ENCODE measurements around the gene PNPLA1.

The PNPLA1 gene

DNA sequence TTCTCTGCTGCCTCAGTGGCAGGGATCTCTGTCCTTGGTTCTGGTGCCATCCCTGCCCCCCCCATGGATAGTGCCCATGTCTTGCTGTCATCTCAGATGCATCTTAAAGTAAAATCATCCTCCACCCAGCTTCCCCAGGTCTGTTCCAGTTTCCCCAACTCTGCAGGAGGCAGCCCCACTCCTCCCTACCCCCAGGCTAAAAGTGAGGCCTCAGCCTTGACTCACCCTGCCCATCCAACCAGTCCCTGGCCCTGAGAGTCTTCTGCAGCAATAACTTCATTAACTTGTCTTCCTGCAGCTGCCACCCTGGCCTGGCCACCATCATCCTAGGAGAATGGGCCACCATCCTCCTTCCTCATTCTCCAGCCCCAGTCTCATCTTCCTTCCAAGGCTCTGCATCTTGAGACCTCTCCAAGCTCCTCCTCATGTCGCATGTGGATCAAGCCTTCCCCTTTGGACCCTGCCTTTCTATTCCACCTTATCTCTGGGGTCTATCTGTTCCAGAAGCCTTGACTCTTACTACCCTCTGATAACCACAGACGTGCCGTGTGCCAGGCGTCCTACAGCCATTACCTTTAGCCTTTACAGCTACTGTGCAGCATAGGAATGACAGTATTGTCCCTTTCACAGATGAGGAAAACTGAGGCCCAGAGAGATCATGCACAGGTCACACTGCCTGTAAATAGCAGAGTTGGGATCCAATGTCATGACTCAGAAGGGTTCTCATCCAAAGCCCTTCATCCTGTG is 2.0 kb upstream of the PNPLA1 start:
- peaks cover 5% of the 10 kb centered on the region; the same call in 1 of the 2 replicates for H3K4me1 ChIP-seq (ENCODE audit: low read length)
- H3K4me3 ChIP-seq (ENCODE audit: low read length): no peak overlapping the region
- H2AFZ ChIP-seq (ENCODE audit: low read depth, low read length): no peak overlapping the region
- peaks cover 26% of the 10 kb centered on the region for H3K27me3 ChIP-seq (ENCODE audit: low read depth, low read length)
- H4K20me1 ChIP-seq (ENCODE audit: insufficient read depth, low read length): no peaks in the 10 kb centered on the region
- H3K4me2 ChIP-seq (ENCODE audit: low read length): no peak overlapping the region
- H3K9me3 ChIP-seq (ENCODE audit: insufficient read depth, low read length): no peaks in the 10 kb centered on the region
- no peak for TF ChIP-seq EZH2phosphoT487 (IDR thresholded peaks at IDR 0.05; ENCODE audit: low read depth)
- TF ChIP-seq, protein P1, sequence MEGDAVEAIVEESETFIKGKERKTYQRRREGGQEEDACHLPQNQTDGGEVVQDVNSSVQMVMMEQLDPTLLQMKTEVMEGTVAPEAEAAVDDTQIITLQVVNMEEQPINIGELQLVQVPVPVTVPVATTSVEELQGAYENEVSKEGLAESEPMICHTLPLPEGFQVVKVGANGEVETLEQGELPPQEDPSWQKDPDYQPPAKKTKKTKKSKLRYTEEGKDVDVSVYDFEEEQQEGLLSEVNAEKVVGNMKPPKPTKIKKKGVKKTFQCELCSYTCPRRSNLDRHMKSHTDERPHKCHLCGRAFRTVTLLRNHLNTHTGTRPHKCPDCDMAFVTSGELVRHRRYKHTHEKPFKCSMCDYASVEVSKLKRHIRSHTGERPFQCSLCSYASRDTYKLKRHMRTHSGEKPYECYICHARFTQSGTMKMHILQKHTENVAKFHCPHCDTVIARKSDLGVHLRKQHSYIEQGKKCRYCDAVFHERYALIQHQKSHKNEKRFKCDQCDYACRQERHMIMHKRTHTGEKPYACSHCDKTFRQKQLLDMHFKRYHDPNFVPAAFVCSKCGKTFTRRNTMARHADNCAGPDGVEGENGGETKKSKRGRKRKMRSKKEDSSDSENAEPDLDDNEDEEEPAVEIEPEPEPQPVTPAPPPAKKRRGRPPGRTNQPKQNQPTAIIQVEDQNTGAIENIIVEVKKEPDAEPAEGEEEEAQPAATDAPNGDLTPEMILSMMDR (IDR thresholded peaks at IDR 0.05; ENCODE audit: low read depth, low read length): no peak
- H3K79me2 ChIP-seq (ENCODE audit: low read length): no peaks in the 10 kb centered on the region
- no peak overlapping the region for H3K9ac ChIP-seq (ENCODE audit: low read length)
- H3K36me3 ChIP-seq (replicated peaks; ENCODE audit: low read depth, low read length): no peaks in the 10 kb centered on the region
- no peak overlapping the region for H3K27ac ChIP-seq (ENCODE audit: low read length)

DNA sequence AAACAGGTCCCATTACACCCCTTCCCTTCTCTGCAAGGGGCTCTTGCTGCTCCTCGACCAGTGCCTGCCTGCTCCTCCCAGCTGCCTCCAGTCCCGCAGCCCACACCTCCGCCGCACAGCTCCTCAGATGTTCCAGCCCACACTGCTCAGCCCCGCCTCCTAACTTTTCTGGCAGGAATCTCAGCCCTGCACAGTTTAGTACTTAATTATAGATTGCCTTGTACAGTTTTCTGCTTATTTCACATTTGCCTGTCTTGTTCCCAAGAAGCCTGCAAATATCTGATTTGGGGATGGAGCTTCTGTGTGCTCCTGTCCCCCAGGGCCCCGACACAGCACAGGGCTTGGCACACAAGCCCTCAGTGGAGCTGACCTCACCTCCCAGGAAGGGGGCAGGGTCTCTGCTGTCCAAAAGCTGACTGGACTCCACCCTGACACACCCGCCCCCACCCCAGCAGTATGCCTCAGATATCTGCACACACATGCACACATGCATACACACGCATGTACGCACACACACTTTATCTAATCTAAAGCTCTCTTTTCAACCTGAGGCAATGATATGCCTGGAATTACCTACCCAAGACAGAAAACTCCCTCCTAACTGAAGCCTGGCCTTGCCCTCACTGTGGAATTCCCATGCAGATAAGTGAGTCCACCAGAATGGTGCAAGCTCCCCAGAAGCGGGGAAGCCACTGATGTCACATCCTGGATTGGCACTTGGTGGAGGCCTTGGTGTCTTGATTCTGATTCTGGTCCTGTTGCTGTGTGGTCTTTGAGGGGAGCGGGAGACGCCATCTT is 1.2 kb upstream of the PNPLA1 start:
- Histone ChIP-seq H4K20me1 (ENCODE audit: insufficient read depth, low read length) (no peaks in the 10 kb centered on the region), H3K9ac (ENCODE audit: low read length) (no peak overlapping the region), H3K79me2 (ENCODE audit: low read length) (no peaks in the 10 kb centered on the region), H3K9me3 (ENCODE audit: insufficient read depth, low read length) (no peaks in the 10 kb centered on the region), H3K4me2 (ENCODE audit: low read length) (no peak overlapping the region), H2AFZ (ENCODE audit: low read depth, low read length) (no peak overlapping the region), H3K27ac (ENCODE audit: low read length) (no peak overlapping the region), H3K27me3 (ENCODE audit: low read depth, low read length) (peaks cover 26% of the 10 kb centered on the region), H3K36me3 (replicated peaks; ENCODE audit: low read depth, low read length) (no peaks in the 10 kb centered on the region), H3K4me3 (ENCODE audit: low read length) (no peak overlapping the region), H3K4me1 (ENCODE audit: low read length) (peaks cover 5% of the 10 kb centered on the region; the same call in 1 of the 2 replicates)
- TF ChIP-seq EZH2phosphoT487 (IDR thresholded peaks at IDR 0.05; ENCODE audit: low read depth): no peak
- TF ChIP-seq, protein P1 (IDR thresholded peaks at IDR 0.05; ENCODE audit: low read depth, low read length): no peak

DNA sequence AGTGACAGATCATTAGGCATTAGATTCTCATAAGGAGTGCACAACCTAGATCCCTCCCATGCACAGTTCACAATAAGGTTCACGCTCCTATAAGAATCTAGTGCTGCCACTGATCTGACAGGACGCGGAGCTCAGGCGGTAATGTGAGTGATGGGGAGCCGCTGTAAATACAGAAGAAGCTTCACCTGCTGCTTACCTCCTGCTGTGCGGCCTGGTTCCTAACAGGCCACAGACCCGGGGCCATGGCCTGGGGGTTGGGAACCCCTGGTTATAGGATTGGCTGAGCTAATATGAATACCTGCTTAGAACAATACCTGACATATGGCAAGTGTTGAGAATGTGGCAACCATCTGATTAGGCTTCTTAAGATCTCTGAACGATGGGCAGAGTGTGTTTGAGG is 2.4 kb downstream of the PNPLA1 start:
- H3K36me3 ChIP-seq (replicated peaks; ENCODE audit: low read depth, low read length): no peaks in the 10 kb centered on the region
- peaks cover 49% of the 10 kb centered on the region for H3K27me3 ChIP-seq (ENCODE audit: low read depth, low read length)
- H3K27ac ChIP-seq (ENCODE audit: low read length): no peak overlapping the region

DNA sequence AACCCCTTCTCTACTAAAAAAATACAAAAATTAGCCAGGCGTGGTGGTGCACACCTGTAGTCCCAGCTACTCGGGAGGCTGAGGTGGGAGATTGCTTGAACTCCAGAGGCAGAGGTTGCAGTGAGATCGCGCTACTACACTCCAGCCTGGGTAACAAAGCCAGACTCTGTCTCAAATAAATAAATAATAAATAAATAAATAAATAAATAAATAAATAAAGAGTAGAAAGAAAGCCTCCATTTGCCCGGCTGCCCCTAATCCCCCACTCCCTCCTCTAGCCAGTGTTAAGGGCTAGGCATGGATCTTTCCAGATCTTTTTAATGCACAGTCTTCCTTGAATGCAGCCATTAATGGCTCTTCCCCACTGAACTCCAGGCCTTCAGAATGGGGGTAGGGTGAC is 3.2 kb downstream of the PNPLA1 start:
- TF ChIP-seq, protein P1 (IDR thresholded peaks at IDR 0.05; ENCODE audit: low read depth, low read length): no peak
- TF ChIP-seq EZH2phosphoT487 (IDR thresholded peaks at IDR 0.05; ENCODE audit: low read depth): no peak
- H3K27ac ChIP-seq (ENCODE audit: low read length): no peak overlapping the region
- no peaks in the 10 kb centered on the region for H3K79me2 ChIP-seq (ENCODE audit: low read length)
- no peak overlapping the region for H3K4me3 ChIP-seq (ENCODE audit: low read length)
- H3K9ac ChIP-seq (ENCODE audit: low read length): no peak overlapping the region
- H3K36me3 ChIP-seq (replicated peaks; ENCODE audit: low read depth, low read length): no peaks in the 10 kb centered on the region
- no peaks in the 10 kb centered on the region for H3K4me1 ChIP-seq (ENCODE audit: low read length)
- no peak overlapping the region for H3K4me2 ChIP-seq (ENCODE audit: low read length)
- no peaks in the 10 kb centered on the region for H4K20me1 ChIP-seq (ENCODE audit: insufficient read depth, low read length)
- no peaks in the 10 kb centered on the region for H3K9me3 ChIP-seq (ENCODE audit: insufficient read depth, low read length)
- peaks cover 56% of the 10 kb centered on the region for H3K27me3 ChIP-seq (ENCODE audit: low read depth, low read length)
- no peak overlapping the region for H2AFZ ChIP-seq (ENCODE audit: low read depth, low read length)

More for the DNA sequence above, 2.4 kb downstream of the PNPLA1 start:
- Histone ChIP-seq H3K9ac (ENCODE audit: low read length) (no peak overlapping the region), H3K4me3 (ENCODE audit: low read length) (no peak overlapping the region), H3K9me3 (ENCODE audit: insufficient read depth, low read length) (no peaks in the 10 kb centered on the region), H4K20me1 (ENCODE audit: insufficient read depth, low read length) (no peaks in the 10 kb centered on the region), H2AFZ (ENCODE audit: low read depth, low read length) (no peak overlapping the region), H3K4me2 (ENCODE audit: low read length) (no peak overlapping the region), H3K4me1 (ENCODE audit: low read length) (no peaks in the 10 kb centered on the region), H3K79me2 (ENCODE audit: low read length) (no peaks in the 10 kb centered on the region)
- TF ChIP-seq, protein P1 (IDR thresholded peaks at IDR 0.05; ENCODE audit: low read depth, low read length): no peak

Measured in OCI-LY3 (cell line).